HG03066 (cell line): ENCODE measurements around the gene MTUS2.

Experiments used
- ATAC-seq: cut with Tn5 transposase; IDR thresholded peaks from one replicate; pipeline ENCODE4 v1.9.1; 2021; ENCODE audit warnings: low read depth; ENCODE audit not compliant: unreplicated experiment

MTUS2 gene

GRCh38 chr13:29465741-29466293 lies 645.7 kb downstream of the MTUS2 start:
- no peak for ATAC-seq

DNA sequence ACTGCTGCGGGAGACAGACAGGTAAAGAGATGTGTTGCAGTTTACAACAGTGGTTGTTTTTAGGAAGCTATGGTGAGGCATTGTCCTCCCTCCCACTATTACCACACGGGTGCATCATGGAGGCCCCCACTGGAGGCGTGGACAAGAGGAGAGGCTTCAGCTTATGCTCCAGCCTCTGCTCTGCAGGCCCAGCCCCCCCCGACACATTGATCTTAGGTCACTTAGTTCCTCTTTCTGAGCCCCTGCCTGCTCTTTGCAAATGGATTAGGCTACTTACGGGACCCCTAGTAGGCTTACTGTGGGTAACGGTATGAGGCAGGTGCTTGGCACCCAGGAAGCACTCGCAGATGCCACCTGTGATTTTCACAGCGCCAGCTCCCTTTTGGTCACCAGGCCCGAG lies 651.4 kb downstream of the MTUS2 start:
- no peak for ATAC-seq

DNA sequence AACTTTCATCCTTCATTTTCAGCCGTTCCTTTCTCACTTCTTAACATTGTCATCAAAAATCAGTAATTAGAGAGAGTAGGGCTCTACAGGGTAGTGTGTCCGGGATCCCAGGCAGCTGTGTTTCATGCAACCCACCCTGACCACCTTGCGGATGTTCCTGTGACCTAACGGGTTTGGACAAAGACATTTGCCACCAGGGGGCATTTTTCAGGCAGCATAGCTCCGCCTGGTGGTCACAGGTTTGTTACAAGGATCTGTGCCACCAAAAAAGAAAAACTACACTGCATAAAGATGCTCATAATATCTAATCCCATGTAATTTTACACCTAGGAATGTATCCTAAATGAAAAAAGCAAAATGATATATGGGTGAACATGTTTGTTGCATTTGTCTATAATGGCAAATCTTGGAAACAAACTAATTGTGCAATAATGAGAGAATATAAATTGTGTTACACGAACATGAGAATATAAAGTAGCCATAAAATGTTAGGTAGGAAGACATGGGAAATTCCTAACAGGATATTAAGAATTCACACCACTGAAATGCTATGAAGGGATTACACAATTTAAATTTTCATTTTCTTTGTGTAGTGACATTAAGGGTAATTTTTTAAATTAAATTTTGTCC lies 652.3 kb downstream of the MTUS2 start:
- ATAC-seq, result peak; percentile 54

DNA sequence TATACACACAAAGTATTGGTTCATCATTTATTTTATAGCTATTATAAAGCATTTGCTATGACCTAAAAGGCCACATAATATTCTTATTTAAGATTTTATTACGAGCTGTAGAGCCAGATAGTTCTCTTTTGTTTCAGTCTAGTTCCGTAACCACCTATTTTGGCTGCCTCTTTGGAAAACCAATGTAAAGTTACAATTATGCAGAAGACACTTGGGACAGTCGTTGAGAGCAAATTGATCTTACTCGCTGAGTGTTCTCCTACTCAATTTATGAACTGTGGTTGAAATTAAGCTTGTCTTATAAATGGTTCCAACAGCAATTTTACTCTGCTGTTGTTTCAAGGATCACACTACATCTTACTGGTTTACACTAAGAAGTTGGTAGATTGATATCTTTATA lies 653.0 kb downstream of the MTUS2 start:
- no peak for ATAC-seq

- no peak for ATAC-seq
These were observed 654.9 kb downstream of the MTUS2 start for GRCh38 chr13:29474991-29475390.

DNA sequence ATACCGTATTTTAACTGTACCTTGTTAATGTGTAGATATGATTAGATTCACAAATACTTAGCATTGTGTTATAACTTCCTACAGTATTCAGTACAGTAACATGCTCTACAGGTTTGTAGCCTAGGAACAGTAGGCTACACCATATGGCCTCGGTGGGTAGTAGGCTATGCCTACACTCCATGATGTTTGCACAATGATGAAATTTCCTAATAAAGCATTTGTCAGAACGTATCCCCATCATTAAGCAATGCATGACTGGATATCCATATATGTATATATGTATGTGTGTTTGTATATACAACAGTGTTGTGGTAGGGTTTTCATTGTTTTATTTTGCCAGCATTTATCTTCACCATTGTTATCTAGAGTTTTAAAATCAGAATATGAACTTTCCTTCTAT lies 655.9 kb downstream of the MTUS2 start:
- no peak for ATAC-seq

GRCh38 chr13:29479716-29480492 lies 659.8 kb downstream of the MTUS2 start:
- ATAC-seq, result no peak

DNA sequence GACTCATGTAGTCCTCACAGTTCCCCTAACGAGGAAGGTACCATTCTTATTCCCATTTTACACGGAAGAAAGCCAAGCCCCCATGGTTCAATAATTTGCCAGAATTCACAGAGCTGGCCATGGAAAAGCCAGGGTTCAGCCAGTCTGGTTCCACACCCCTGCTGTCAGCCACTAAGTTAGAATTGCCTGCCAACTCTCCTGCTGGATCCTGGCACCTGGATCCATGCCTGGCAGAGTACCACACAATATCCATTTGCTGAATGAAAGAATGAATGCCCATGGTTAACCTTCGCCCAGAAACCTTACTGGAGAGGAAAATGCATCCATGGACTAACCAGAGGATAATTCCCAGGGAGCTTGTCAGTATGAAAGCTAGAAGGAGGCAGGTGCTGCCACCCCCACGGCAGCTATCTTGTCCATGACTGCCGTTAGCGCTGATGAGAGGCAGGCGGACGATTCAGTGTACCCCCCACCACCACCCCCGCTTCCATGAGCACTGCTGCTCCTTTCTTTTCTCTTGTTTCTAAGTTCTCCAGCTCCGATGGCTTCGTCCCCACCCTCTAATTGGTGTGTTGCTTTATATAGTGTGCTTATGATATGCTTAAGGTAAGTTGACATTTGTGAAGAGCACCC lies 660.9 kb downstream of the MTUS2 start:
- ATAC-seq, result no peak

GRCh38 chr13:29481603-29482002 lies 661.5 kb downstream of the MTUS2 start:
- ATAC-seq, result no peak

DNA sequence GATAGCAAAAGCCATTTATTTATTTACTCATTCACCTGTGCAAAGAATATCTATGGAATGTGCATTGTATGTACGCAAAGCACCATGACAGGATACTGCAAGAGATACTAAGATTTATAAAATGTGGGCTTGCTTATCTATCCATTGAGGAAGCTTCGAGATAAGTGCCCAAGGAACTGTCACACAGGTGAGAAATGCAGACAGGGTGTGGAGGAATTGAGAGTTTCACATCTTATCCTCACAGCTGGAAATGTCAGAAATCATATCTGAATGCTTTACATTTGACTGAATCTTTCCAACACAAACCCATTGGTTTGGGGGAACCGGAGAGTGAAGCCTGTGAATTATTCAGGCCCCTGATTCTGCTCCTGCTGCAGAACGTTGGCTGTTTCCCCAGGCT lies 662.4 kb downstream of the MTUS2 start:
- ATAC-seq, result no peak

DNA sequence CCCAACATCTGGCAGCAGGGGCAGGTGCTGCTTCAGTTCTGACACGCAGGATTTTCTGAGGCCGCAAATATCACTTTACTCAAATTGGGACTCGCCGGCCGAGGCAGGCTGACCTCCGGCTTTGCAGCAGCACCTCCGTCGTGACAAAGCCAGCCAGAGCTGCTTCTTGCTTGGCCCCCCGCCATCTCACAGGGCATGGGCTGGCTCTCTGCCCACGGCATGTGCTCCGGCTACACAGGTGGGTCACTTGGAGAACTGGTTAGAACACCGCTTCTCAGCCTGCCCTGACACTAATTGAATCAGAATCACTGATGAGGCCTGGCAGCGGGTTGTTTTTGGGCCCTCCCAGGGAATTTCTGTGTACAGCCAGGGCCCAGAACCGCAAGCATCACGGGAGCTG lies 663.1 kb downstream of the MTUS2 start:
- no peak for ATAC-seq

DNA sequence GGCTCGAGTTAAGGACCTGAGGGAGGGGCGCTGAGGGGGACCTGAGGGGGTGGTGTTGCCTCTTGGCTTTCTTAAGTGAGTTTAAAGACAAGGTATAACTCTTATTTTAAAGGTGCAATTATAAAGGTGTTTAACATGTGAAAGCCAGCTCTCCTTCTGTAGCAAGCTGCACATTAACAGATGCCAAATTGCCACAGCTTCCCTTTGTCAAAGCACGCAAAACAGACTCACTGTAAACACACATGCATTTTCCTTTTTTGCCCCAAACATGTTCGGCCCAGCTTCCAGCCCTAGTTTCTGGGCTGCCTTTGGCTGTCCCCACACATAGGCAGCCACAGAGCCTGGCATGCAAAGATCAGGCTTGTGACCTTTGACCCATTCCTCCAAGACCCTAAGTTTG lies 663.5 kb downstream of the MTUS2 start:
- no peak for ATAC-seq

- no peak for ATAC-seq
These were observed 664.1 kb downstream of the MTUS2 start for GRCh38 chr13:29484236-29484635.

DNA sequence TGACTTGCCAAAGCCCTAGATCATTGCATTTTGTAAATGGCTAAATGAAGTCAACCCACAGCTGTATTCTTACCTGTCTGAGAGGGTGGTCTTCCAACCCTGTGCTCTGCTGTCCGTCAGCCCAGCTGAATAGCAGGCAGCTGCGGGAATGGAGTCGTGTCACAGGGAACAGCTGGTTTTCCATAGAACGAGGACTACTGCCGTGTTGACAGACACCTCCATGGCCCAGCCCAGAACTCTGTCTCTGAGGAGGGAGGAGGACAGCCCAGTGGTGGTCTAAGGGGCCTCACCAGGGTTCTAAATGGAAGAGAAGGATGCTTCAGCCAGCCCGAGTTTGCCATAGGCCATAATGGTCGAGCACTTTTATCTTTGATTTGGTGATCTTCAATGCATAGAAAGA lies 664.7 kb downstream of the MTUS2 start:
- no peak for ATAC-seq

- ATAC-seq, result no peak
These were observed 666.4 kb downstream of the MTUS2 start for GRCh38 chr13:29486551-29486950.

GRCh38 chr13:29487466-29488454 lies 667.6 kb downstream of the MTUS2 start:
- no peak for ATAC-seq

DNA sequence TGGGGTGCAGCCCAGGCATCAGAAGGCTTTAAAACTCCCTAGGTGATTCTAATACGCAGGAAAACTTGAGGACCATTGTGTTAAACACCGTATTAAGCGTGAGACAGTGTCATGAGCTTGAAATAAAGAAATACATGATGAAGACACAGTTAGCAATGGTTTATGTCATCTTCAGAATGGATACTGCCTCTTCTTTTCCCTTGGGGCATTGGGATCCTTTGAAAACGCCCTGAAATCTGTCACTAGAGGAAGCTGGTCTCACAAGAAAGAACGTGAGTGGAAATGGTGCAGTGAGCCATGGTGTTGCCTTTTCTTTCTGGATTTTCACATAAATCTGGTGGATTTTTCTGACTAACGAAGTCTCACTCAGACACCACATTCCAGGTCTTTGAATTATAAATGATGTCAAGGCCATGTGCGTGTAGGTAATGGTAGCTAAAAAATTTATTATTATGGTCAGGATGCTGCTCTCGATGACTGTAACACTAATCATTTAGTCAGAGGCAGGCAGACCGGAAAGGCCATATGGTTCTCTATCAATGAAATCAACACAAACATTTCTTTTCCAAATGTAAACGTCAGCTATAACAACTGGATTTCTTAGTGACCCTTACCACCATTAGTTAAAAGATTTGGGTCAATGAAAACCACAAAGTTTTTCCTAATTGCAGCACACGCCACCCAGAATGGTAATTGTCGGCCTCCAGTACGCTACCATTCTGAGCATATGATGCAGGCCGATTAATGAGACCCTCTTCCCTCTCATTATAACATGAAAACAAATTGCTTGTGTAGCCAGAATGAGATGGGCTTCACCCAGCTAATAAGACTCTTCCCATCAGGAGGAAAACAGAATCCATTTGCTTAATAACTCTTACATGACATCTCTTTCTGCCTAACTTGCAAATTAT lies 669.8 kb downstream of the MTUS2 start:
- no peak for ATAC-seq

- ATAC-seq, result no peak
These were observed 670.4 kb downstream of the MTUS2 start for GRCh38 chr13:29490561-29490885.

DNA sequence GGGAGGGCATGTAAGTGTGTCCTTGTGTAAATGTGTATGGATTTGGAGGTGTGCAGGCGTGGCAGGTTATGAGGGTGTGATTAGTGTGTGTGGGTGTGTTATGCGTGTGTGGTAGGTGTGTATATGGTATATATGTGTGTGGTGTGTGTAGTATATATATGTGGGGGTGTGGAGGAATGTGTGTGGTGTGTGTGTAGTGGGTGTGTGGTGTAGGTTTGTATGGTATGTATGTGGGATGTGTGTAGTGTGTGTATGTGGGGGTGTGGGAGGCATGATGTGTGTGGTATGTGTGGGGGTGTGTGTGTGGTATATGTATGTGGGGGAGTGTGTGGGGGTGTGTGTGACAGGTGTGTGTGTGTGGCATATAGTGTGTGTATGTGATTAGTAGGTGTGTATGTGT lies 671.1 kb downstream of the MTUS2 start:
- no peak for ATAC-seq

GRCh38 chr13:29493796-29494195 lies 673.7 kb downstream of the MTUS2 start:
- ATAC-seq, result no peak
